SK-N-SH (cell line): ENCODE results near the gene PKP2. TPM values are rescaled to one million over a fixed set of nuclear protein-coding genes. Genes with fewer than 3 reads are reported as not detected.

Experiments used
- CTCF ChIA-PET: fragments of 300-600, 350-600 bp; formaldehyde crosslinking; extraction: SDS; loops from one replicate; lab custom pipeline; 2021; lab: Yijun Ruan, JAX
- POLR2A ChIA-PET: fragments of 350-600 bp; sonication (Branson Sonifier 250); formaldehyde crosslinking; extraction: SDS; loops from one replicate; lab custom pipeline; 2020; ENCODE audit warnings: antibody characterized with exemption, inconsistent platforms; lab: Yijun Ruan, JAX
- DNase-seq: peaks from one replicate; pipeline ENCODE4 v3.0.0; 2012
- H2AFZ ChIP-seq: fragments of 200-600 bp; sonication (generic); 2 replicates; pipeline ENCODE4 v1.8.1; 2016; ENCODE audit warnings: antibody characterized with exemption, mild to moderate bottlenecking, low read depth
- H3F3A ChIP-seq: fragments of 200-600 bp; sonication (generic); replicated peaks from 2 replicates; pipeline ENCODE3; 2016; ENCODE audit warnings: antibody characterized with exemption, mild to moderate bottlenecking; ENCODE audit not compliant: insufficient read depth
- H3K27ac ChIP-seq, 2 experiments: fragments of 200-500 bp in 1 of 2; fragments of 200-600 bp in 1 of 2; sonication (Bioruptor generic) in 1 of 2; sonication (generic), shearing (Covaris generic) in 1 of 2; 2 replicates each; pipeline versions ENCODE4 v1.5.1 to v1.6.1; 2014 to 2016; ENCODE audit warnings: low read depth in 2 of 2, inconsistent platforms in 1 of 2, low read length in 1 of 2, mild to moderate bottlenecking in 1 of 2, mixed read lengths in 1 of 2
- H3K27me3 ChIP-seq: fragments of 200-600 bp; sonication (generic), shearing (Covaris generic); 2 replicates; pipeline ENCODE4 v1.6.1; 2016; ENCODE audit warnings: mixed run types; ENCODE audit not compliant: insufficient read depth
- H3K36me3 ChIP-seq, 2 experiments: fragments of 200-500 bp in 1 of 2; fragments of 200-600 bp in 1 of 2; sonication (Bioruptor generic) in 1 of 2; sonication (generic) in 1 of 2; replicated peaks in 1 of 2; 2 replicates each; pipeline versions ENCODE3 to v1.5.1; 2014 to 2016; ENCODE audit warnings: low read length in 1 of 2, mild to moderate bottlenecking in 1 of 2; ENCODE audit not compliant: insufficient read depth in 2 of 2, control insufficient read depth in 1 of 2
- H3K4me1 ChIP-seq, 2 experiments: fragments of 200-500 bp in 1 of 2; fragments of 200-600 bp in 1 of 2; sonication (Bioruptor generic) in 1 of 2; sonication (generic), shearing (Covaris generic) in 1 of 2; 2 replicates each; pipeline versions ENCODE4 v1.5.1 to v1.6.1; 2014 to 2016; ENCODE audit warnings: low read depth in 1 of 2, low read length in 1 of 2, mixed run types in 1 of 2; ENCODE audit not compliant: insufficient read depth in 2 of 2, control insufficient read depth in 1 of 2
- H3K4me2 ChIP-seq: fragments of 200-600 bp; sonication (generic), shearing (Covaris generic); 2 replicates; pipeline ENCODE4 v1.6.1; 2017; ENCODE audit warnings: mixed run types
- H3K4me3 ChIP-seq, 2 experiments: fragments of 200-500 bp in 1 of 2; fragments of 200-600 bp in 1 of 2; sonication (Bioruptor generic) in 1 of 2; sonication (generic), shearing (Covaris generic) in 1 of 2; 2 replicates each; pipeline versions ENCODE4 v1.5.1 to v1.8.1; 2014 to 2016; ENCODE audit warnings: low read depth in 2 of 2, inconsistent platforms in 1 of 2, low read length in 1 of 2, mild to moderate bottlenecking in 1 of 2, mixed read lengths in 1 of 2, moderate library complexity in 1 of 2
- H3K79me2 ChIP-seq: fragments of 200-600 bp; sonication (generic); 2 replicates; pipeline ENCODE4 v1.8.1; 2017; ENCODE audit warnings: mild to moderate bottlenecking; ENCODE audit not compliant: insufficient read depth
- H3K9ac ChIP-seq: fragments of 200-600 bp; sonication (generic); 2 replicates; pipeline ENCODE4 v1.6.1; 2017; ENCODE audit warnings: mixed run types
- H3K9me2 ChIP-seq: fragments of 200-600 bp; sonication (generic); 2 replicates; pipeline ENCODE4 v1.6.1; 2017; ENCODE audit warnings: mixed run types
- H3K9me3 ChIP-seq: fragments of 200-600 bp; sonication (generic); 2 replicates; pipeline ENCODE4 v1.6.1; 2017; ENCODE audit warnings: mixed run types, mild to moderate bottlenecking, moderate library complexity
- H4K20me1 ChIP-seq: fragments of 200-600 bp; sonication (generic); 2 replicates; pipeline ENCODE4 v1.6.1; 2017; ENCODE audit warnings: mild to moderate bottlenecking, mixed run types; ENCODE audit not compliant: insufficient read depth
- CHD2 ChIP-seq: fragments of 150-350 bp; IDR thresholded peaks from 2 replicates; pipeline ENCODE4 v1.6.1; 2018; ENCODE audit warnings: low read length; ENCODE audit not compliant: partially characterized antibody
- EZH2phosphoT487 ChIP-seq: fragments of 200-600 bp; sonication (generic); IDR thresholded peaks from 2 replicates; pipeline ENCODE4 v1.6.1; 2017; ENCODE audit warnings: low read depth, mixed run types, mild to moderate bottlenecking, antibody characterized with exemption, moderate library complexity, borderline replicate concordance
- FOSL2 ChIP-seq: IDR thresholded peaks from 2 replicates; pipeline ENCODE4 v1.4.0; 2012; ENCODE audit warnings: low read depth, mild to moderate bottlenecking, moderate library complexity, borderline replicate concordance
- FOXJ3 ChIP-seq: sonication (generic); formaldehyde crosslinking; IDR thresholded peaks from 2 replicates; pipeline ENCODE4 v1.5.1; 2020; ENCODE audit warnings: mild to moderate bottlenecking, missing genetic modification reagents
- GABPA ChIP-seq: IDR thresholded peaks from 2 replicates; pipeline ENCODE4 v1.4.0; 2012; ENCODE audit warnings: low read depth, mild to moderate bottlenecking
- GATA2 ChIP-seq: sonication (generic); formaldehyde crosslinking; IDR thresholded peaks from 2 replicates; pipeline ENCODE4 v1.5.0; 2020; ENCODE audit warnings: mild to moderate bottlenecking, missing genetic modification reagents
- MXI1 ChIP-seq: IDR thresholded peaks from 2 replicates; pipeline ENCODE4 v1.6.1; 2012; ENCODE audit warnings: mild to moderate bottlenecking, low read depth, low read length, improper control_type of control experiment
- POLR2AphosphoS5 ChIP-seq: IDR thresholded peaks from 2 replicates; pipeline ENCODE4 v1.6.1; 2012; ENCODE audit warnings: low read depth, low read length
- RAD21 ChIP-seq: IDR thresholded peaks from 2 replicates; pipeline ENCODE4 v1.6.1; 2012; ENCODE audit warnings: mild to moderate bottlenecking, low read length
- RCOR1 ChIP-seq: fragments of 150-350 bp; IDR thresholded peaks from 2 replicates; pipeline ENCODE4 v1.6.1; 2017; ENCODE audit warnings: antibody characterized with exemption, low read length
- RFX5 ChIP-seq: IDR thresholded peaks from 2 replicates; pipeline ENCODE4 v1.6.1; 2012; ENCODE audit warnings: mild to moderate bottlenecking, improper control_type of control experiment, low read length
- RXRA ChIP-seq: IDR thresholded peaks from 2 replicates; pipeline ENCODE4 v1.4.0; 2012; ENCODE audit warnings: low read depth, mild to moderate bottlenecking, borderline replicate concordance
- SMC3 ChIP-seq: IDR thresholded peaks from 2 replicates; pipeline ENCODE4 v1.6.1; 2012; ENCODE audit warnings: low read depth, low read length, improper control_type of control experiment
- TAF1 ChIP-seq: IDR thresholded peaks from 2 replicates; pipeline ENCODE4 v1.6.1; 2012; ENCODE audit warnings: low read depth, mild to moderate bottlenecking, low read length, moderate library complexity, borderline replicate concordance
- YY1 ChIP-seq: IDR thresholded peaks from 2 replicates; pipeline ENCODE4 v1.4.0; 2012; ENCODE audit warnings: low read depth, mild to moderate bottlenecking
- WGBS: methylation state at CpG from one replicate; pipeline ENCODE4 v1.1.6; 2017; ENCODE audit warnings: low lambda C conversion rate; 5-methylcytosine and 5-hydroxymethylcytosine counted together
- polyA plus RNA-seq, 3 experiments: library from polyadenylated mRNA; depleted of rRNA; stranded (reverse); fragments of >200 nt; gene quantifications; 2 replicates each; pipeline ENCODE4 v1.2.3, GENCODE V29; 2012
- TF ChIP-seq, protein P1 (sequence below): fragments of 200-600 bp; sonication (generic); IDR thresholded peaks from 2 replicates; pipeline ENCODE4 v1.6.1; 2017; ENCODE audit warnings: antibody characterized with exemption, mild to moderate bottlenecking, moderate library complexity
- TF ChIP-seq, protein P2 (sequence below): IDR thresholded peaks from 2 replicates; pipeline ENCODE4 v1.6.1; 2012; ENCODE audit warnings: mild to moderate bottlenecking, low read depth, low read length, moderate library complexity
- TF ChIP-seq, protein P3 (sequence below): IDR thresholded peaks from 2 replicates; pipeline ENCODE4; 2012
- TF ChIP-seq, protein P4 (sequence below): fragments of 150-350 bp; IDR thresholded peaks from 2 replicates; pipeline ENCODE4 v1.6.1; 2017; ENCODE audit warnings: antibody characterized with exemption, low read length, low read depth, borderline replicate concordance

The PKP2 gene
- polyA plus RNA-seq, 1 of the 3 experiments (the other 2 are of a cell fraction): 0.10 TPM

DNA sequence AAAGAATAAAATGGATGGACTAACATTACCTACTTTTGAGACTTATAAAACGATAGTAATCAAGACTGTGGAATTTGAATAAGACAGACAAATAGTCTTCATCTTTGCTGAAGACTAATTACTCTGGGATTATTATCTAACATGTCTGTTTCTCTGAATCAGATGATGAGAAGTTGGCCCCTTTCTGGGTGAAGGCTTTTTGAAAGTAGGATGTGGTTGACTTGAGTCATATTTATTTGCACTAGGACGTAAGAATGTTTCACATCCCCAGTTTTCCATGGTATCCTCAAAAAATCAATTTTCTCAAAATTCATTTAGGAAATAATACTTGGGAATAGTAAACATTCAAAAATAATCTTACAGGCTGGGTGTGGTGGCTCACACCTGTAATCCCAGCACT lies 31.8 kb downstream of the PKP2 start:
- Histone ChIP-seq H3K4me1 (no peaks in the 10 kb centered on the region), H3F3A (no peaks in the 10 kb centered on the region), H4K20me1 (no peaks in the 10 kb centered on the region), H3K36me3 (no peaks in the 10 kb centered on the region), H3K27me3 (no peaks in the 10 kb centered on the region), H3K9me3 (no peaks in the 10 kb centered on the region), H2AFZ (no peak overlapping the region), H3K9me2 (no peaks in the 10 kb centered on the region), H3K9ac (no peak overlapping the region), H3K4me2 (no peak overlapping the region), H3K4me3 (no peak overlapping the region), H3K27ac (no peak overlapping the region), H3K79me2 (no peaks in the 10 kb centered on the region)
- ChIA-PET POLR2A (no interaction called here), CTCF (no interaction called here)
- DNase-seq: no peak
- TF ChIP-seq EZH2phosphoT487 (no peak), GATA2 (CRISPR knock-in tag) (no peak), CHD2 (no peak), TAF1 (no peak), RFX5 (no peak), RXRA (no peak), GABPA (no peak), MXI1 (no peak), YY1 (no peak), FOSL2 (no peak), RCOR1 (no peak), SMC3 (no peak), RAD21 (no peak), FOXJ3 (no peak), POLR2AphosphoS5 (no peak)
- TF ChIP-seq, protein P1, sequence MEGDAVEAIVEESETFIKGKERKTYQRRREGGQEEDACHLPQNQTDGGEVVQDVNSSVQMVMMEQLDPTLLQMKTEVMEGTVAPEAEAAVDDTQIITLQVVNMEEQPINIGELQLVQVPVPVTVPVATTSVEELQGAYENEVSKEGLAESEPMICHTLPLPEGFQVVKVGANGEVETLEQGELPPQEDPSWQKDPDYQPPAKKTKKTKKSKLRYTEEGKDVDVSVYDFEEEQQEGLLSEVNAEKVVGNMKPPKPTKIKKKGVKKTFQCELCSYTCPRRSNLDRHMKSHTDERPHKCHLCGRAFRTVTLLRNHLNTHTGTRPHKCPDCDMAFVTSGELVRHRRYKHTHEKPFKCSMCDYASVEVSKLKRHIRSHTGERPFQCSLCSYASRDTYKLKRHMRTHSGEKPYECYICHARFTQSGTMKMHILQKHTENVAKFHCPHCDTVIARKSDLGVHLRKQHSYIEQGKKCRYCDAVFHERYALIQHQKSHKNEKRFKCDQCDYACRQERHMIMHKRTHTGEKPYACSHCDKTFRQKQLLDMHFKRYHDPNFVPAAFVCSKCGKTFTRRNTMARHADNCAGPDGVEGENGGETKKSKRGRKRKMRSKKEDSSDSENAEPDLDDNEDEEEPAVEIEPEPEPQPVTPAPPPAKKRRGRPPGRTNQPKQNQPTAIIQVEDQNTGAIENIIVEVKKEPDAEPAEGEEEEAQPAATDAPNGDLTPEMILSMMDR: no peak
- TF ChIP-seq, protein P2, sequence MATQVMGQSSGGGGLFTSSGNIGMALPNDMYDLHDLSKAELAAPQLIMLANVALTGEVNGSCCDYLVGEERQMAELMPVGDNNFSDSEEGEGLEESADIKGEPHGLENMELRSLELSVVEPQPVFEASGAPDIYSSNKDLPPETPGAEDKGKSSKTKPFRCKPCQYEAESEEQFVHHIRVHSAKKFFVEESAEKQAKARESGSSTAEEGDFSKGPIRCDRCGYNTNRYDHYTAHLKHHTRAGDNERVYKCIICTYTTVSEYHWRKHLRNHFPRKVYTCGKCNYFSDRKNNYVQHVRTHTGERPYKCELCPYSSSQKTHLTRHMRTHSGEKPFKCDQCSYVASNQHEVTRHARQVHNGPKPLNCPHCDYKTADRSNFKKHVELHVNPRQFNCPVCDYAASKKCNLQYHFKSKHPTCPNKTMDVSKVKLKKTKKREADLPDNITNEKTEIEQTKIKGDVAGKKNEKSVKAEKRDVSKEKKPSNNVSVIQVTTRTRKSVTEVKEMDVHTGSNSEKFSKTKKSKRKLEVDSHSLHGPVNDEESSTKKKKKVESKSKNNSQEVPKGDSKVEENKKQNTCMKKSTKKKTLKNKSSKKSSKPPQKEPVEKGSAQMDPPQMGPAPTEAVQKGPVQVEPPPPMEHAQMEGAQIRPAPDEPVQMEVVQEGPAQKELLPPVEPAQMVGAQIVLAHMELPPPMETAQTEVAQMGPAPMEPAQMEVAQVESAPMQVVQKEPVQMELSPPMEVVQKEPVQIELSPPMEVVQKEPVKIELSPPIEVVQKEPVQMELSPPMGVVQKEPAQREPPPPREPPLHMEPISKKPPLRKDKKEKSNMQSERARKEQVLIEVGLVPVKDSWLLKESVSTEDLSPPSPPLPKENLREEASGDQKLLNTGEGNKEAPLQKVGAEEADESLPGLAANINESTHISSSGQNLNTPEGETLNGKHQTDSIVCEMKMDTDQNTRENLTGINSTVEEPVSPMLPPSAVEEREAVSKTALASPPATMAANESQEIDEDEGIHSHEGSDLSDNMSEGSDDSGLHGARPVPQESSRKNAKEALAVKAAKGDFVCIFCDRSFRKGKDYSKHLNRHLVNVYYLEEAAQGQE: no peak
- TF ChIP-seq, protein P3, sequence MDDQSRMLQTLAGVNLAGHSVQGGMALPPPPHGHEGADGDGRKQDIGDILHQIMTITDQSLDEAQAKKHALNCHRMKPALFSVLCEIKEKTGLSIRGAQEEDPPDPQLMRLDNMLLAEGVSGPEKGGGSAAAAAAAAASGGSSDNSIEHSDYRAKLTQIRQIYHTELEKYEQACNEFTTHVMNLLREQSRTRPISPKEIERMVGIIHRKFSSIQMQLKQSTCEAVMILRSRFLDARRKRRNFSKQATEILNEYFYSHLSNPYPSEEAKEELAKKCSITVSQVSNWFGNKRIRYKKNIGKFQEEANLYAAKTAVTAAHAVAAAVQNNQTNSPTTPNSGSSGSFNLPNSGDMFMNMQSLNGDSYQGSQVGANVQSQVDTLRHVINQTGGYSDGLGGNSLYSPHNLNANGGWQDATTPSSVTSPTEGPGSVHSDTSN: no peak
- TF ChIP-seq, protein P4, sequence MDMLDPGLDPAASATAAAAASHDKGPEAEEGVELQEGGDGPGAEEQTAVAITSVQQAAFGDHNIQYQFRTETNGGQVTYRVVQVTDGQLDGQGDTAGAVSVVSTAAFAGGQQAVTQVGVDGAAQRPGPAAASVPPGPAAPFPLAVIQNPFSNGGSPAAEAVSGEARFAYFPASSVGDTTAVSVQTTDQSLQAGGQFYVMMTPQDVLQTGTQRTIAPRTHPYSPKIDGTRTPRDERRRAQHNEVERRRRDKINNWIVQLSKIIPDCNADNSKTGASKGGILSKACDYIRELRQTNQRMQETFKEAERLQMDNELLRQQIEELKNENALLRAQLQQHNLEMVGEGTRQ: no peak
- WGBS: 39% methylated on average over 2 of the region's 2 CpGs
